Glutamatergic neuron (in vitro differentiated cells): Measurements from ENCODE around the gene ZNF708. TPM values are rescaled to one million over a fixed set of nuclear protein-coding genes. Genes with fewer than 3 reads are reported as not detected.
"Not testable (repeated sequence)": the region's sequence is repeated elsewhere in the genome, so short reads cannot be mapped to it uniquely, and the experiment has no call there.

Source experiments
- DNase-seq: peaks from one replicate; pipeline ENCODE4 v3.0.0; 2022
- H3K27ac Mint-ChIP-seq: one replicate; pipeline ENCODE4 v1.8.0; 2020; ENCODE audit warnings: mild to moderate bottlenecking, mixed read lengths, inconsistent platforms; ENCODE audit not compliant: unreplicated experiment
- H3K27me3 Mint-ChIP-seq: one replicate; pipeline ENCODE4 v1.8.0; 2020; ENCODE audit warnings: mild to moderate bottlenecking, moderate library complexity, mixed read lengths, inconsistent platforms; ENCODE audit not compliant: unreplicated experiment
- H3K36me3 Mint-ChIP-seq: one replicate; pipeline ENCODE4 v1.8.0; 2020; ENCODE audit warnings: mild to moderate bottlenecking, mixed read lengths, inconsistent platforms; ENCODE audit not compliant: unreplicated experiment
- H3K4me1 Mint-ChIP-seq: one replicate; pipeline ENCODE4 v1.8.0; 2020; ENCODE audit warnings: mild to moderate bottlenecking, low read depth, mixed read lengths, inconsistent platforms; ENCODE audit not compliant: unreplicated experiment
- H3K4me3 Mint-ChIP-seq: one replicate; pipeline ENCODE4 v1.8.0; 2020; ENCODE audit warnings: mild to moderate bottlenecking, mixed read lengths, inconsistent platforms; ENCODE audit not compliant: unreplicated experiment
- H3K9me3 Mint-ChIP-seq: one replicate; pipeline ENCODE4 v1.8.0; 2020; ENCODE audit warnings: mild to moderate bottlenecking, moderate library complexity, mixed read lengths, inconsistent platforms; ENCODE audit not compliant: unreplicated experiment
- CTCF ChIP-seq: fragments of 200-600 bp; sonication (generic); IDR thresholded peaks from one replicate; pipeline ENCODE4 v1.5.0; 2021; ENCODE audit not compliant: partially characterized antibody, unreplicated experiment
- total RNA-seq: library from RNA; stranded (reverse); fragmentation: NEBNext Ultra II Directional; extraction: Animal tissue kit (Norgen Biotek cat#: 25700); gene quantifications from one replicate; pipeline ENCODE4 v1.2.1, GENCODE V29; 2021; ENCODE audit not compliant: unreplicated experiment

Gene ZNF708
- total RNA-seq, 1 donor from 2014 or later = 47.7 TPM

- H3K36me3 Mint-ChIP-seq = peaks cover 17% of the 10 kb centered on the region
- H3K27me3 Mint-ChIP-seq = no peaks in the 10 kb centered on the region
- H3K9me3 Mint-ChIP-seq = peaks cover 23% of the 10 kb centered on the region
- no peak for DNase-seq
- H3K27ac Mint-ChIP-seq = no peak overlapping the region
- H3K4me3 Mint-ChIP-seq = no peak overlapping the region
- H3K4me1 Mint-ChIP-seq = no peaks in the 10 kb centered on the region
- no peak for TF ChIP-seq CTCF
These were observed 59.4 kb downstream of the ZNF708 start for GRCh38 chr19:21269813-21270212.

- H3K9me3 Mint-ChIP-seq = peaks cover 17% of the 10 kb centered on the region
These were observed 64.3 kb downstream of the ZNF708 start for GRCh38 chr19:21264891-21265290.

GRCh38 chr19:21264416-21264815 lies 64.8 kb downstream of the ZNF708 start:
- Mint-ChIP-seq H3K27me3 (peaks cover 5% of the 10 kb centered on the region), H3K4me3 (no peak overlapping the region), H3K27ac (no peak overlapping the region), H3K9me3 (peaks cover 18% of the 10 kb centered on the region), H3K36me3 (peaks cover 18% of the 10 kb centered on the region), H3K4me1 (no peaks in the 10 kb centered on the region)
- no peak for DNase-seq
- TF ChIP-seq CTCF = no peak

More at GRCh38 chr19:21264891-21265290, 64.3 kb downstream of the ZNF708 start:
- no peak for DNase-seq
- Mint-ChIP-seq H3K27me3 (peaks cover 5% of the 10 kb centered on the region), H3K4me1 (no peaks in the 10 kb centered on the region), H3K36me3 (peaks cover 18% of the 10 kb centered on the region), H3K4me3 (no peak overlapping the region), H3K27ac (no peak overlapping the region)
- no peak for TF ChIP-seq CTCF

GRCh38 chr19:21260848-21261381 lies 68.3 kb downstream of the ZNF708 start:
- not testable (repeated sequence) for H3K27me3 Mint-ChIP-seq, H3K4me3 Mint-ChIP-seq, H3K27ac Mint-ChIP-seq, H3K4me1 Mint-ChIP-seq, DNase-seq
- Mint-ChIP-seq H3K9me3 (peaks cover 27% of the 10 kb centered on the region), H3K36me3 (peaks cover 23% of the 10 kb centered on the region)

GRCh38 chr19:21260164-21260847 lies 68.9 kb downstream of the ZNF708 start:
- peaks cover 23% of the 10 kb centered on the region for H3K9me3 Mint-ChIP-seq
- no peaks in the 10 kb centered on the region for H3K4me1 Mint-ChIP-seq
- no peak overlapping the region for H3K4me3 Mint-ChIP-seq
- no peak for DNase-seq
- peaks cover 23% of the 10 kb centered on the region for H3K36me3 Mint-ChIP-seq
- H3K27me3 Mint-ChIP-seq = peaks cover 5% of the 10 kb centered on the region
- no peak for TF ChIP-seq CTCF
- no peak overlapping the region for H3K27ac Mint-ChIP-seq

- Mint-ChIP-seq H3K9me3 (peaks cover 22% of the 10 kb centered on the region), H3K36me3 (peaks cover 23% of the 10 kb centered on the region)
- not testable (repeated sequence) for H3K4me1 Mint-ChIP-seq, H3K27ac Mint-ChIP-seq, H3K4me3 Mint-ChIP-seq, DNase-seq, H3K27me3 Mint-ChIP-seq
These were observed 69.6 kb downstream of the ZNF708 start for GRCh38 chr19:21259421-21260124.
